HPDE6-E6E7 (cell line): ENCODE data around the gene ZNF217.
"Not testable (repeated sequence)": the region's sequence is repeated elsewhere in the genome, so short reads cannot be mapped to it uniquely, and the experiment has no call there.

Experiments
- DNase-seq: peaks from one replicate; pipeline ENCODE4 v3.0.0; 2011; ENCODE audit warnings: missing footprints; ENCODE audit errors: extremely low spot score

Gene ZNF217

GRCh38 chr20:53583660-53584549 lies 9.7 kb downstream of the ZNF217 start:
- DNase-seq, result not testable (repeated sequence)

DNA sequence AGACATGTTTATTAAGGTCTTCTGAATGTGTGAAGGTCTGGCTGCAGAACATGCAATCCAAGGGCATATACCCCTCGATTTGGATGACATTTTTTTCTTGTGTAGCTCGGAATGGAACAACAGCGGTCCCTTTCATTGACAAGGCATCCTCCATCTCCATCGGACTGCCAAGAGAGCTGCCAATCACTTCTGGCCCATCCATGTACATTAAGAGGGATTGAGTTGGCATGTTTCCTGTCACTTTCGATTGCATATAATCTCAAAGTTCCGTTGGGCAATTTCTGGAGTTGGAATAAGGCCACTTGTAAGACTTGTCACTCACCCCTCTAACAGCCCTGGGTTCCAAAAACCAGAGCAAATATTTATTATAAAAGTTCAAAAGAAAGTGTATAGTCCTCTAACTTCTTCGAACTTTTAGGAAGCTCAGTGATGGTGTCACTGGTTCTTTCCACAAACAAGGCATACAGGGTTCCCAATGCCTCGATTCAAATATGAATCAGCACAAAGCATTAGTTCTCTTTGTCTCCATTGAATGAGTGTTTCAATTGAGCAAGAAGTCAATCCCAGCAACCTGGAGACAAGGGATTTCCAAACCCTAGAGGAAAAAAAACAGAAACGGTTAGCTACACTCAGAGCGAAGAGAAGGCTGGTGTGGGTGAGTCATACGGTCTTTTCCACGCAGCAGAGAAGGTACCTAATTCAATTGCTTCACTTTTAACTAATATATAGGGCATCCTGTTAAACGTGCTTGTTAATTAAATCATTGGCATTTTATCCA lies 10.9 kb downstream of the ZNF217 start:
- DNase-seq, result peak; percentile 95

DNA sequence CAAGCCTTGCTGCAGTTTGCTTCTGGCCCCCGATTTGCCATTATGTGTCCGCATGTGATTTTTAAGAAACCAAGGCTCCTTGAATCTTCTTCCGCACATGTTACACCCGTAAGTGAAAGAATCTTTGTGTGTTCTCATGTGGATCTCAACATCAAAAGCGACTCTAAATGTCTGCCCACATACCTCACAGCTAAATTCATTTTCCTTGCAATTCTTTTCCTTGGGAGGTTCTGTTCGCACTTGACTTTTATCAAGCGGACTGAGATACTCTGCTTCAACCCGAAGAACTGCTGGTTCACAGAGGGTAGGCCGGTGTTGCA lies 11.4 kb downstream of the ZNF217 start:
- no peak for DNase-seq

DNA sequence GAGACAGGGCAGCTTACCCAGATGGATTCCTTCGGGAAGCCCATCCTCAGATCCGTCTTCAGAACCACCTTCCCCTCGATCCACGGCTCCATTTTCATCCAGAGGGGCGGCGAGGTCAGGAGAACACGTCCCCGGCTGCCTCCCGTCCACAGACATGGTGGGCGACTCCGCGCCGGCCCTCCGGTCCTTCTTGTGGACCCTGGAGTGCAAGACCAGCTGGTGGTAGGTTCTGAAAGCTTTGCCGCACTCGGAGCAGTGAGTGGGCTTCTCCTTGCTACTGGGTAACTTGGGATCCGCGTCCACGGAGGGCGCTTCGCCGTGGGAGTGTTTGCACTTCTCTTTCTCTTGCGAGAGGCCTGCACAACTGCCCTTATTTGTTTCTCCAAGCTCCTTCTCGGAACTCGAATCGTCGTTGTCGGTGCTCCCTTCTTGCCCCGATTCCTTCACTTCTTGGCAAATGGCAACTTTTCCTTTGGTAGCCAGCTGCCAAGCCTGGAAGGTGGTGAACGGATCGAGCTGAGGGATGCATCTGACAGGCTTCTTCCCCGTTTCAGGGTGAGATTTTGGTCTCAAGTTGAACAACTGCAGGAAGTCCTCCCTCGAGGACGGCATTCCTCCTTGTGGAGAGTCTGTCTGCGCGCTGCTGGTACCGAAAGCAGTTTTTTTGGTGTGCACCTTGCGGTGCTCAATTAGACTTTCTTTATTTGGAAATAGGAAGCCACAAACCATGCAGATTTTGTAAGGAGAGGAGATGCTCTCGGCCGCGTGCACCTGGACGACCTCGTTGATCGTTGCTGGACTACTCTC lies 12.0 kb downstream of the ZNF217 start:
- no peak for DNase-seq

DNA sequence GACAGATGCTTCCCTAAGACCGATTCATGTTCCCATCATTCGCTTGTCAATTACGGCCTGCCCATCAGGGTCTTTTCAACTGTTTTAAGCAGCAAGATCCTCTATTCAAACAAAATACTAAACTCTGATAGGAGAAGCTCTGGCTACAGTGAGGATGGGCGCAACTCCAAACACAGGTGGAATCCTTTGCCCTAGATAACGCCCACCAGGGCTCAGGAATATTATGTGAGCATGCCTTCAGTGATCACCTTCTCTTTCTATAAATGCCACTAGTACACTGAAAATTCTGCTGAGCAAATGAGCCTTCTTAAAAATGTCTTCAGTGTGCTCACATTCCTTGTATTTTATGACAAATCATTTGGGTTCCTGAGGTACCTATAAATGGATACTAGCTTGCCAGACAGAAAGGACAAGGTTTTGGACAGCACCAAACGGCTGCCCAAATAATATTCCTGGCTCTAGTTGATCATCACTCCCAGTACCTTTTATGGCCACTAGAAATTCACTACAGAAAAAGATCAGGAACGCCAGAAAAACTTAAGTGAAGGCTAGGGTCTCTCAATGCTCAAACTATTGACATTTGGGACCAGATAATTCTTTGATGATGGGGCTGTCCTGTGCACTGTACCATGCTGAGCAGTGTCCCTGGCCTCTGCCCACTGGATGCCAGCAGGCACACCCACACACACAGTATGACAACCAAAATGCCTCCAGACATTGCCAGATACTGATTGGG lies 13.1 kb downstream of the ZNF217 start:
- DNase-seq, result no peak

GRCh38 chr20:53579581-53580375 lies 13.9 kb downstream of the ZNF217 start:
- DNase-seq, result peak; percentile 63

- DNase-seq, result no peak
Measured at GRCh38 chr20:53579266-53579580, 14.4 kb downstream of the ZNF217 start.

GRCh38 chr20:53578492-53579222 lies 15.0 kb downstream of the ZNF217 start:
- peak; percentile 96 for DNase-seq

DNA sequence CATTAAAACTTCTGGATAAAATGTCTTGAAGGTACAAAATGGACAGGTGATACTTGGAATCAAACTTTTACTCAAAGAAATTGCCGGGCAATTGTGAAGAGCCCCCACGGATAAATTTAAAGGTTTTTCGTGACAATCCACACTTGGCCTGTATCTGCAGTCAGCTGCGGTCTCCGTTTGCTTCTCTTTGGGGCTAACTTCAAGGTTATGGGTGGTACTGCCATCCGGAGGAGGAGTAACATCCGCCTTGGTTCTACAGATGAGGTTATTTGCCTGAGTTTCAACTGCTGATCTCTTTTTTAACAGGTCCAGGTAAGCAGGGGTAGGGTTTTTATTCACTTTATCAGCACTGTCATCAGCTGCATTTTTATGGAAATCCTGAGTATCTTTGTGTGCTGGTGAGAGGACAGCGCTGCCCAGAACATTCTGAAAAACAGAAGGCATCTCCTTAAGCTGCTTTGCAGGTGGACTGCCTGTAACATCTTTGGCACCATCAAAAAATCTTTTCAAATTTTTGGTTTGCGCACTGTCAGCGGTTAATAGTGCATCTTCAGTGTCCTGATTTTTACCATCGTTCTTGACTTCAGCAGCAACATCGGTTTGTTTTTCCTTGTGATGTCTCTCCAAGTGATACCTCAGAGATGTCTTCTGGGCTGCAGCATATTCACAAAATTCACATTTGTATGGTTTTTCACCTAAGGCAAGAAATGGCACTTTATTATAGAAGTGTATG lies 16.9 kb downstream of the ZNF217 start:
- no peak for DNase-seq

DNA sequence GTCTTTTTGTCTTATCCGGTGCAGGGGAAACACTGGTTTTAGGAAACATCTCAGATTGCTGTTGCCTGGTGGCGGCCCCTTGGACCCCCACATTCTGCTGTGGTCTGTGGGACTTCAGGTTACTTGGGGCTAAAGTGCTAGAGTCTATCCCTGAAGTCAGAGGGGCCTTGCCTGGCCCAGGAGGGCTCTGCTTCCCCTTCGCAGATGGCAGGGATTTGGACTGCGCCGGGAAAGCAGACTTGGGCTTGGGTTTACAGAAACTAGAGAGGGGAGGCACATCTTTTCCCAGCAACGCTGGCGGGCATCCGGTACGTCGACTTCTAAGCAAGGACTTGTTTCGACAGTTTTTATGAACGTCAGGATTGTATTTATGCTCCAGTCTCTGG lies 17.5 kb downstream of the ZNF217 start:
- DNase-seq, result no peak

- DNase-seq, result no peak
Measured at GRCh38 chr20:53575481-53576194, 18.0 kb downstream of the ZNF217 start.

- no peak for DNase-seq
Measured at GRCh38 chr20:53574819-53575218, 18.8 kb downstream of the ZNF217 start.

- no peak for DNase-seq
Measured at GRCh38 chr20:53574259-53574789, 19.3 kb downstream of the ZNF217 start.

- no peak for DNase-seq
Measured at GRCh38 chr20:53571555-53572286, 21.9 kb downstream of the ZNF217 start.

DNA sequence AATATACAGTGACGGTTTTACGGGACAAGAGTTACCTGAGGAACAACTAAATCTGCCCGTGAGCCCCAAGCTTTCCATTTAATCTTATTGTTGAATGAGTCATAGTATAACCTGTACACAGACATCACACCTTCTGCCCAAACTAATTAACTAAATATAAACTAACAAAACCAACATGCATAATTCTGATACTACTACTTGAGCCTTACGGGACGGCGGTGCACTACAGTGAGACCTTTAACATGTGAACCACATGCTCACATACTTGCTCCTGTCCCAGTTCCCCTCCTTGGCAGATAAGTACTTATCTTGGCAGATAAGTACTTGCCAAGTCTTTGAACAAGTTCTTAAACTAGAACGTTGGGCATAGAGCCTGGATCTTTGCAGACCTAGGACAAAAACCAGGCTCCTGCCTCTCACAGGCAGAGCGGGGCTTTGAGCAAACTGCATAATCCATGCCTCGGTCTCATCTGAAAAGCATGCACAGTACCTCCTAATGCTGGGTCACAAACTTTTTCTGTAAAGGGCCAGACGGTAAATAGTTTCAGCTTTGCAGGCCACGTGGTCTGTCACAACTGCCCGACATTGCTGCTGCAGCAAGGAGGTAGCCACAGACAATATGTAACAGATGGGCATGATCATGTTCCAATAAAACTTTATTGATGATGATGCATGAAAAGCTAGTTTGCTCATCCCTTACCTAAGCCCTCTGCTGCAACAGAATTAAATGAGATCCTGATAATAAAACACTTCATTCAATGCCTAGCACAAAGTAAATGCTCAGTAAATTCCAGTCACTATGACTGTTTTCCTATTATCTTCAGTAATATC lies 23.0 kb downstream of the ZNF217 start:
- no peak for DNase-seq

DNA sequence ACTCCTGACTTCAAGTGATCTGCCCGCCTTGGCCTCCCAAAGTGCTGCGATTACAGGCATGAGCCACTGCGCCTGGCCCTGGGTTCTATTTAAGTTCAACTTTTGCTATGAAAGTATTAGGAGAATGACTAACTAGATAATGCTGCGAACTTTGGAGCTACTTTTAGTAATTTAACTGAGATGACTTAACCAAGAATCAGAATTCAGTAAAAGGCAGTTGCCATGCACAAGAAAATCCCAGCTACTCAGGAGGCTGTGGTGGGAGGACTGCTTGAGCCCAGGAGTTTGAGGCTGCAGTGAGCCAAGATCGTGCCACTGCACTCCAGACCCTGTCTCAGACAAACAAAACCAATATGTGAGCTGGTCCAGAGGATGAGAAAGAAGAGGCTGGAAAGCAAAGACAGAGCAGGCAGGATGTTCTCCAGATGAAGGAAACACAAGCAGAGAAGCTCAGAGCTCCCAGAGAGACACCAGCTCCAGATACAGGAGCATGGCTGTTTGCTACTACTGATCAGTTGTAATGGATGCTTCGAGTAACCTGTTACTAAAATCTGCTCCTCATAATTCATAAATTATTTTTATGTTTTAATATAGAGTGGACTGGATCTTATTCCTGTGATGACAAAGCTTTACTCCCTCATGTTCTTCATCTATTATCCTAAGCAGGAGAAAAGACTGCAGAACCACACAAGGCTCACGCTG lies 23.9 kb downstream of the ZNF217 start:
- no peak for DNase-seq
